Left hindlimb (tissue), 1 donor: ENCODE measurements around the gene AP3S2.

ENCODE experiments used
- DNase-seq: peaks from one replicate; pipeline ENCODE4 v3.0.0-alpha.2; 2018

The AP3S2 gene

DNA sequence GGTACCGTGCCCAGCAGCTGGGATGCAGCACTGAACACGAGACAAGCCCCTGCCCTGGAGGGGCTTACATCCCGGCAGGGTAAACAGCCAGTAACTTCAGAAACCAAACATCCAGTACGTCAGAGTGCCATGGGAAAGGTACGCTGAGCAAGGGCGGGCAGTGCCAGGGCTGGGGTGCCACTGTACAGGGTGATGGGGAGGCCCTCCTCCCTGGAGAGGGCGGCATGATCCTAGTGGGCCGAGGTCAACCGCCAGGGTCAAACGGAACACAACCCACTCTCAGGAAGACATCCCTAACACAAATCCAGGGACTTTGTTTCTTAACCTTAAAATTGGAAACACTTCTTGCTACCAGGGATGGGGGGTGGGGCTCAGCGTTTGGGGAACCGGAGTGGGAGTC, 63.2 kb downstream of the AP3S2 start:
- DNase-seq: no peak

- no peak for DNase-seq
Observed at GRCh38 chr15:89829616-89830440, 64.0 kb downstream of the AP3S2 start.

- no peak for DNase-seq
Observed at GRCh38 chr15:89829161-89829560, 64.6 kb downstream of the AP3S2 start.

GRCh38 chr15:89828281-89829145, 65.3 kb downstream of the AP3S2 start:
- peak; percentile 70 for DNase-seq

- no peak for DNase-seq
Observed at GRCh38 chr15:89827829-89828228, 66.0 kb downstream of the AP3S2 start.

DNA sequence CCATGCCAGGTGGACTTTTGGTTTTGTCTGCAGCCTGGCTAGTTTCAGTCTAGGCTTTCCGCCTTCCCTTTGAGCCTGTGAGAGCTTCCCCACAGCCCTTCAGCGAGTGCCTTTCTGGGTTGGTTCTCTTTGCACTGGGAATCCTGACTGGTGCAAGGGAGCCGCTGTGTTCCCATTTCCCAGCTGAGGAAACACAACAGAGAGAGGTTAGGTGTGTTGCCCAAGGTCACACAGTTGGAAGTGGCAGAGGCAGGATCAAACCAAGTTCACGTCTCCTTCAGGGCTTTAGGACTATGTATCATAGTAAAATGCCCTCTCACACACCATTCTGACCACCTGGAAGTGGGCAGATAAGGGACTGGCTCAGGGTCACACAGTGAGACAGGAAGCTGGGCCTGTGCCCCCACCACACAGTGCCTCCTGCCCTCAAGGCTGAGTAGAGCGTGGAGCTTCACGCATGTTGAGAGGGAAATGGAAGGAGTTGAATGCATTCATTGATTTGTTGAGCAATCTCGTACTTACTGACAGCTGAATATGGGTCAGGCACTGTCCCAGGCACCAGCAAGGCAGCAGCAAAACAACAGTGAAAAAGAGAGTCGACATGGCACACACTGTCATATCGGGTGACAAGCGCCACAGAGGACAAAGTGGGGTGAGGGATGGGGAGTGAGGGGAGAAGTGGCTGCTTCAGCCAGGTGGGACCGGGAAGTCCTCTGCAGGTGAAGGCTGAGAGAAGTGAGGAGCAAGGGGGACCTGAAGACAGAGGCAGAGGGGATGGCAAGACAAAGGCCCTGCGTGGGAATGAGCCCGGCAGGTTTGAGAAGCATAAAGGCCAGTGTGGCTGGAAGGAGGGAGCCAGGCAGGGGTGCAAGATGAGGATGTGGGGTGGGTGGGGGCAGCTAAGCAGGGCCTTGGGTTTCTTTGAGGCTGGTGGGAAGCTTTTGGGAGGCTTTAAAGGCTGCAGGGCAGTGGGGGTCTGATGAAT, 66.8 kb downstream of the AP3S2 start:
- no peak for DNase-seq

GRCh38 chr15:89825271-89825940, 68.4 kb downstream of the AP3S2 start:
- DNase-seq: no peak

DNA sequence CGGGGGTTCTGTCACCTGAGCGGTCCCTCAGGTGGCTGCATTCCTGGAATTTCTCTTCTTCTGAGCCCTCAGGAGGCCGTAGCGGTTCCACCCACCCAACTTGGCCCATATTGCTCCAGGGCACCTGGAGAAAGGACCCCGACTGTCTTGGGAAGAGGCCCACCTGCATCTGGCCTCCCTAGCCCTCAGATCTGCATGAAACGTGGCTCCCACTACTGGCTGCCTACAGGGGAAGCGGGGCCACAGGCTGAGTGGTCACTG, 69.3 kb downstream of the AP3S2 start:
- DNase-seq: no peak

DNA sequence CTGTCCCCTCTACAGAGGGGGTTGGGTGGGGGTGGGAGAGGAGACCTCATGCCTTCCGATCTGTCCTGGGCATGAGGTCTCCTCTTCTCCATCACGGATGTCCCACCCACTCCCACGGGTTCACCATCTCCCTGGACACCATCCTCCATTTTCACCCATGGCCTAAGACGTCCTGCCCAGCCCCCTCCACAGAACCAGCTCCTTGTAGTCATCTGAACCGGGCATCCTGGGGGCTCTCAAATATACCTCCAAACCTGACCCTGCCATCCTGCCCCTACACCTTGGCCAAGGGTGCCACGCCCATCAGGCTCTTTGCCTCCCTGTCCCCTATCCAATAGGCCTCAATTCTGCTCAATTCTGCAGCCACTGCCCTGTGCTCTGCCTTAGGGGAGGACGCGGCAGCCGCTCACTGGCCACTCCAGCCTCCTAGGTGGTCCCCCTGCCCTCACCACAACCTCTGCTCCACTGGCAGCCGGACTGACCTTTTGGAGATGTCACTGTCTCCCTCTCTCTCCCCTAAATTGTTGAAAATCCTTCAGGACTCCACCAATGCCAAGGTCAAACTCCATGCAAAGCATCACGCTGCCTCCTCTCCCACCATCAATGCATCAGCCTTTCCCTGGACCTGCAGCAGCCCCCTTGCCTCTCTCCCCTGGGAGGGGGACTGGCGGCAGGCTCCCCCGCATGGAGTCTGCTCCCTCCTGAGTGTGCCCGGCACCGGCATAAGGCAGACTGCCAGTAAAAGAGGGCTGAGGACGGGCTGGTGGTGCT, 69.8 kb downstream of the AP3S2 start:
- DNase-seq: no peak

- no peak for DNase-seq
Observed at GRCh38 chr15:89822951-89823711, 70.7 kb downstream of the AP3S2 start.

GRCh38 chr15:89822611-89822950, 71.2 kb downstream of the AP3S2 start:
- DNase-seq: no peak

DNA sequence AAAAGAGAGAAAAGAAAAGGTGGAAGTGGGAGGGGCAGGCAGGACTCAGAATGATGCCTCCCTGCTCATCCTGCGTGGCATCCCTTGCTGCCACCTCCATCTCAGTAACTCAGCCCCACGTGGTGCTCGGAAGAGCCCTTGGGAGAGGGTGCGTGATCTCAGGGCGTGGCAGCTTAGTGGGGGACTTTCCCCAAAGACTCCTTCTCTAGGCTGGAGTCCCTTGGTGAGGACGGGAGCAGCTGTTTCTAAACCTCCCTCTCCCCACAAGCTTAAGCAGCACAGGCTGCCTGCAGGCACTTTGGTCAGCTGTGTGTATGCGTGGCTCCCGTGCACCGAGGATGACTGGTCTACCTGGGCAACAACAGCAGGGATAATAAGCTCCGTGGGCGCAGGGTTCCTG, 71.8 kb downstream of the AP3S2 start:
- DNase-seq: no peak

- no peak for DNase-seq
Observed at GRCh38 chr15:89820666-89821611, 72.9 kb downstream of the AP3S2 start.

- DNase-seq: no peak
Observed at GRCh38 chr15:89818287-89818686, 75.5 kb downstream of the AP3S2 start.

GRCh38 chr15:89817701-89818280, 76.0 kb downstream of the AP3S2 start:
- DNase-seq: no peak

DNA sequence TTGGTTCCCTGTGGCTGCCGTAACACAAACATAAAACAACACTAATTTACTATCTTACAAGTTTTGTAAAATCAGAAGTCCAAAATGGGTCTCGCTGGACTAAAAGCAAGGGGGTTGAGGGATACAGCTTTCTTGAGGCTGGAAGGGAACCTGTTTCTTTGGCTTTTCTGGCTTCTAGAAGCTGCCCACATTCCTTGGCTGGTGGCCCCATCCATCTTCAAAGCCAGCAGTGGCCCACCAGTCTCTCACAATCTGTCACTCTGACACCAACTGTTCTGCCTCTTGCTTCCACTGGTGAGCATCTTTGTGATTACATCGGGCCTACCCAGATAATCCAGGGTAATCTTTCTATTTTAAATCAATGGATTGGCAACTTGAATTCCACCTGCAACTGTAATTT, 78.0 kb downstream of the AP3S2 start:
- no peak for DNase-seq

GRCh38 chr15:89814112-89814742, 79.6 kb downstream of the AP3S2 start:
- DNase-seq: no peak

DNA sequence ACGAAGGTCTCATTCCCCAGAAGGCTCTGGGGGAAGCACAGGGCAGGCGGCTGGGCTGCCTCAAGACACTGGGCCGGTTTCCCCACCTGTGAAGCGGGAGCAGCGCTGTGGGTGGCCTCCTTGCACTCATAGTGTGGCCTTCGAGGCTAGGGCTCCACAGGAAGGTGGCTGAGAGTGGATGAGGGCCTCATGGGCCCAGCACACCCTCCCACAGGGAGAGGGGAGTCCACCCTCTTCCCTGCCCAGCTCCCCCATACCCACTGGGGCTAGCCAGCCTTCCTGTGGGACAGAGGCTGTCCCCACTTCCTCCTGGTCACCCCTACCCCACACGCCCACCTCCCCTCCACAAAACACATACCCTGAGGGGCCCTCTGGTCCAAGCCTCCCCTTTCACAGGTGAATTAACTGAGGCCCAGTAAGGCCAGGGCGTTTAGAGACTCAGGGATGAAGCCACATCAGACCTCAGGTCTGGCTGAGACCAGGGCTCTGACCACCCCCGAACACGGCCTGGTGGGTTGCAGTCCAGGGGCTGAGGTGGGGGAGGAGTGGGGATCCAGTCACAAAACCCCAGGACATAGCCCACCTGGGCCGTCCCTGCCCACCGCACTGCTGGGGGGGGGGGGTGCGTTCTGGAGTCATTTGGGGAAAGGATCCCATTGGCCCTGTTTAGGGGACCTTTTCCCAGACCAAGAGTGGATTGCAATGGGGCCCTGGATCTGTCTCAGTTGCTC, 80.2 kb downstream of the AP3S2 start:
- no peak for DNase-seq
